GM13976 (cell line): ENCODE measurements around the gene ATG14.
"Not testable (repeated sequence)": the region's sequence is repeated elsewhere in the genome, so short reads cannot be mapped to it uniquely, and the experiment has no call there.

Experiments
- DNase-seq: peaks from one replicate; pipeline ENCODE4 v3.0.0; 2012; ENCODE audit warnings: low spot score
- CTCF ChIP-seq: IDR thresholded peaks from 2 replicates; pipeline ENCODE4 v1.5.1; 2012; ENCODE audit warnings: borderline replicate concordance, mild to moderate bottlenecking; ENCODE audit not compliant: insufficient read depth; ENCODE audit errors: extremely low read depth, missing control alignments, control extremely low read depth
- in situ Hi-C: fragments of 300-500 bp; cut with MboI; formaldehyde crosslinking; loops from one replicate; pipeline ENCODE4 v1.12.0; 2022; ENCODE audit warnings: low sequenced_read_pairs, mixed read lengths, inconsistent platforms; ENCODE audit not compliant: unreplicated experiment

The ATG14 gene

GRCh38 chr14:55386037-55386808, 25.4 kb downstream of the ATG14 start:
- no peak for TF ChIP-seq CTCF
- in situ Hi-C loops = no loop called here
- no peak for DNase-seq

GRCh38 chr14:55384536-55384935, 27.1 kb downstream of the ATG14 start:
- TF ChIP-seq CTCF = no peak
- no peak for DNase-seq
- in situ Hi-C loops = no loop called here

- no peak for TF ChIP-seq CTCF
- in situ Hi-C loops = no loop called here
- DNase-seq = no peak
Observed at GRCh38 chr14:55383541-55384140, 28.0 kb downstream of the ATG14 start.

GRCh38 chr14:55383056-55383466, 28.6 kb downstream of the ATG14 start:
- in situ Hi-C loops, DNase-seq: not testable (repeated sequence)

- no peak for DNase-seq
- in situ Hi-C loops = no loop called here
- no peak for TF ChIP-seq CTCF
Observed at GRCh38 chr14:55382483-55382882, 29.1 kb downstream of the ATG14 start.

GRCh38 chr14:55381561-55381960, 30.1 kb downstream of the ATG14 start:
- in situ Hi-C loops = no loop called here
- no peak for TF ChIP-seq CTCF
- no peak for DNase-seq

GRCh38 chr14:55381040-55381439, 30.6 kb downstream of the ATG14 start:
- TF ChIP-seq CTCF = no peak
- in situ Hi-C loops = no loop called here
- DNase-seq = no peak
